Psoas muscle (tissue), 8 donors: ENCODE measurements around the gene HOXD4. TPM values are rescaled to one million over a fixed set of nuclear protein-coding genes. Genes with fewer than 3 reads are reported as not detected.
A peak's percentile ranks its signal among the peaks of the same experiment; 100 is the strongest.

ENCODE experiments used
- ATAC-seq, 4 donors: fragments of 200-7000 bp; cut with Tn5 transposase; one replicate each; pipeline ENCODE4 v1.9.1; 2020; ENCODE audit warnings: moderate library complexity in 3 of 4, mild to moderate bottlenecking in 2 of 4
- DNase-seq, 2 donors: peaks; one replicate each; pipeline ENCODE4 v3.0.0-alpha.2; 2020
- H3K27ac ChIP-seq: fragments of 200-600 bp; one replicate; pipeline ENCODE4 v1.8.0; 2022
- H3K27me3 ChIP-seq, 3 donors: fragments of 200-600 bp in 1 of 3; one replicate each; pipeline versions ENCODE4 v1.6.1 to v1.8.0; 2013 to 2022; ENCODE audit warnings: low read length in 2 of 3, mild to moderate bottlenecking in 2 of 3, moderate library complexity in 1 of 3; ENCODE audit not compliant: insufficient read depth in 3 of 3
- H3K36me3 ChIP-seq, 2 donors: fragments of 200-600 bp in 1 of 2; one replicate each; pipeline versions ENCODE4 v1.6.1 to v1.8.0; 2013 to 2022; ENCODE audit warnings: low read depth in 1 of 2, mild to moderate bottlenecking in 1 of 2, moderate library complexity in 1 of 2; ENCODE audit not compliant: insufficient read depth in 1 of 2
- H3K4me1 ChIP-seq: fragments of 200-600 bp; one replicate; pipeline ENCODE4 v1.8.0; 2022
- H3K4me3 ChIP-seq: fragments of 200-600 bp; one replicate; pipeline ENCODE4 v1.8.0; 2022; ENCODE audit warnings: mild to moderate bottlenecking
- H3K9me3 ChIP-seq: fragments of 200-600 bp; one replicate; pipeline ENCODE4 v1.8.0; 2022
- WGBS, 3 donors: extraction: QIAGEN DNeasy Blood & Tissue Kit; methylation state at CpG; one replicate each; pipeline versions ENCODE4 v1.1.6 to v1.1.7; 2013; 5-methylcytosine and 5-hydroxymethylcytosine counted together
- intact Hi-C, 2 donors: fragments of 100-400 bp; cut with DNase I; formaldehyde crosslinking; loops; one replicate each; pipeline versions ENCODE4 v1.11.0 to v1.14.2; 2022
- polyA plus RNA-seq, 3 donors: library from polyadenylated mRNA; stranded (reverse); fragments of 200-250 nt; gene quantifications; one replicate each; pipeline ENCODE4 v1.2.3, GENCODE V29; 2013
- total RNA-seq, 4 donors: library from RNA; stranded (reverse); fragmentation: NEBNext Ultra II Directional in 2 of 4; extraction: Animal tissue kit (Norgen Biotek cat#: 25700) in 2 of 4; gene quantifications; one replicate each; pipeline versions ENCODE4 v1.2.1 to v1.2.4, GENCODE V29; 2021 to 2023
- TF ChIP-seq, protein P1 (sequence below): fragments of 200-600 bp; IDR thresholded peaks from one replicate; pipeline ENCODE4 v1.8.0; 2022; ENCODE audit warnings: antibody characterized with exemption
- donor health status: healthy with polysubstance abuse.
- donor health status: DM: no; HTN: no; CAD: no; lungs with moderate emphysema.
- donor health status: Bipolar disorder and iron deficiency.
- donor health status: healthy.
- donor health status: DM: yes; HTN: yes; CAD: no.
- donor health status: DM: no; HTN: no; CAD: no.
- donor health status: DM: no; HTN: no; CAD: no.
- donor health status: DM: yes; HTN: yes; CAD: no.

HOXD4 gene
- total and polyA plus RNA-seq, 7 donors = 0.26 to 4.1 (median 1.2) TPM

DNA sequence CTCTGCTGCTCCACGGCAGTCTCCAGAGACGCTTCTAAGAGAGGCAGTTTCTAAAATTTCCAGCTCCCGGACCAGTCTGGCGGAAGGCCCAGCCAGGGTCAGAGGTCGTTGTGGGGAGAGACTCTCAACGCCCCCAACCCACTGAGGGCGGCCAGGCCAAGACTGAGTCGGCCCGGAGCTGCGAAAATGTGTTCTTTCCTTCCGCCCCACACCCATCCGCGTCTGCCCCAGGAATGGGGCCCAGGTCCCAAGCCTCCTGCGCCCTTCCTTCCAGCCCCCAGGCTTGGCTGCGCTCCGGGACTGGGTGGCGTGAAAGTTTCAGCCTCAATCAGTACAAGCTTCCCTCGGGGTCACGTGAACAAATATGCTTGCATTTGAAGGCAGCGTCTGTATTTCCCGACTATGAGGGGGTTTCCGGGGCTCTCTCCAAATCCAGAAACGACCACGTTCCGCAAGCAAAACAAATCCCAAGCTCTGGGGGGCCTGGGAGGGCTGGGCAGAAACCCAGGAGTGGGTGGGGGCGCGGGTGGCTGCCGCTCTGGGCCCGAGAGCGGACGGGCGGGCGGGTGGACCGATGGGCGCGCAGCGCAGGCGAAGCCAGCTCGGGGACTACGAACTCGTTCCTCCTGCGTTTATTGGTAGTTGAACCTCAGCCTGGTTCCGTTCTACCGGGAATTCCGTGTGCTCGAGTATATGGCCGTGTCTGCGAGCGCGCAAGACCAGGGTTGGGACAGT is 9.1 kb downstream of the HOXD4 start:
- no peak overlapping the region for H3K27ac ChIP-seq
- peak in 1 of 4 donors; percentile 17 for ATAC-seq

DNA sequence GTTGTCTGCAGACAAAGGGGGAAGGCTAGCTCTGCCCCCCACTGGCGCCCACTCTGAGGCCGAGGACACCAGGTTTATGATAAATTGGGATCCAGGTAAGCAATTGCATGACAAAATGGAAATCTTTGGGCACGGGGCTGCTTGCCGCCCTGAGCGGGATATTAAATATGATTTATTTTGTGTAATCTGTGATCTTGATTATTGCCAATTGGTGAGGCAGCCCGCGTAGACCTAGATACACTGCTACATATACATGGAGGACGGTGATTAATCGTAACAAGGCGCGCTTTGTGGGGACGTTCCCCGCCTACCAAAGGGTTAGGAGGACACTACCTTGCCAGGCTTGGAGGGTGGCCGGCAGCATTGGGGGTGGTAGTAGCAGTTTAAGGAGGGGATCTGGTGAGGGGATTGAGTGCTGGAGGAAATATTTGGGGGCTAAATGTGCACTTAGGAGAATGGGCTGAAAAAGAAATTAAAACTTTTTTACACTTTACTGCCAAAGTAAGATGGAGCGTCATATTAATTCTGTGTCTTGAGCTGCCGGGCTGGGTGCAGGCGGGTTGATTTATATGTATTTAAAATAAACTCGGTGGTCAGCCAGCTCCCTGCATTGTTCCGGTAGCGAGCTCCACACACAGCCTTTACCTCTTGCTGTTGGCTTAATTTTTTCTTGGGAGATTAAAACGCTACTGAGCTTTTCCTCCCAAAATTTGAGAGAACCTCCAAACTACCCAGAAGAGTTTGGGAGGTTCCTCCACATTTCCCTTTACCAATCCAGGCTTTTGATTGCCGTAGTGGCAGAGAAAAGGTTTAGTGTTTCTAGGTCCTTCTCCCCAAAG is 9.9 kb downstream of the HOXD4 start:
- WGBS, 3 donors = 76 to 83% (median 82%) methylated on average over 22 of the region's 22 CpGs
- ATAC-seq (no peak), DNase-seq (no peak)
- H3K9me3 ChIP-seq = no peaks in the 10 kb centered on the region
- H3K27ac ChIP-seq = no peak overlapping the region
- TF ChIP-seq, protein P1, sequence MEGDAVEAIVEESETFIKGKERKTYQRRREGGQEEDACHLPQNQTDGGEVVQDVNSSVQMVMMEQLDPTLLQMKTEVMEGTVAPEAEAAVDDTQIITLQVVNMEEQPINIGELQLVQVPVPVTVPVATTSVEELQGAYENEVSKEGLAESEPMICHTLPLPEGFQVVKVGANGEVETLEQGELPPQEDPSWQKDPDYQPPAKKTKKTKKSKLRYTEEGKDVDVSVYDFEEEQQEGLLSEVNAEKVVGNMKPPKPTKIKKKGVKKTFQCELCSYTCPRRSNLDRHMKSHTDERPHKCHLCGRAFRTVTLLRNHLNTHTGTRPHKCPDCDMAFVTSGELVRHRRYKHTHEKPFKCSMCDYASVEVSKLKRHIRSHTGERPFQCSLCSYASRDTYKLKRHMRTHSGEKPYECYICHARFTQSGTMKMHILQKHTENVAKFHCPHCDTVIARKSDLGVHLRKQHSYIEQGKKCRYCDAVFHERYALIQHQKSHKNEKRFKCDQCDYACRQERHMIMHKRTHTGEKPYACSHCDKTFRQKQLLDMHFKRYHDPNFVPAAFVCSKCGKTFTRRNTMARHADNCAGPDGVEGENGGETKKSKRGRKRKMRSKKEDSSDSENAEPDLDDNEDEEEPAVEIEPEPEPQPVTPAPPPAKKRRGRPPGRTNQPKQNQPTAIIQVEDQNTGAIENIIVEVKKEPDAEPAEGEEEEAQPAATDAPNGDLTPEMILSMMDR = no peak
- no peak overlapping the region for H3K4me3 ChIP-seq
- H3K36me3 ChIP-seq = no peaks in the 10 kb centered on the region
- H3K4me1 ChIP-seq = no peaks in the 10 kb centered on the region
- peaks cover 0 to 8% (median 7%) of the 10 kb centered on the region in 3 donors for H3K27me3 ChIP-seq
- intact Hi-C loops = no loop called here

More for the DNA sequence above, 9.1 kb downstream of the HOXD4 start:
- no peak for DNase-seq
- peaks cover 0 to 8% (median 7%) of the 10 kb centered on the region in 3 donors for H3K27me3 ChIP-seq
- TF ChIP-seq, protein P1 = no peak
- intact Hi-C loops = no loop called here
- peak overlapping the region; percentile 48 for H3K4me3 ChIP-seq
- no peaks in the 10 kb centered on the region for H3K4me1 ChIP-seq
- peaks cover 0 to 7% of the 10 kb centered on the region in 2 donors for H3K36me3 ChIP-seq
- H3K9me3 ChIP-seq = no peaks in the 10 kb centered on the region
- WGBS, 3 donors = 51 to 62% (median 54%) methylated on average over 48 to 50 of the region's 50 CpGs

DNA sequence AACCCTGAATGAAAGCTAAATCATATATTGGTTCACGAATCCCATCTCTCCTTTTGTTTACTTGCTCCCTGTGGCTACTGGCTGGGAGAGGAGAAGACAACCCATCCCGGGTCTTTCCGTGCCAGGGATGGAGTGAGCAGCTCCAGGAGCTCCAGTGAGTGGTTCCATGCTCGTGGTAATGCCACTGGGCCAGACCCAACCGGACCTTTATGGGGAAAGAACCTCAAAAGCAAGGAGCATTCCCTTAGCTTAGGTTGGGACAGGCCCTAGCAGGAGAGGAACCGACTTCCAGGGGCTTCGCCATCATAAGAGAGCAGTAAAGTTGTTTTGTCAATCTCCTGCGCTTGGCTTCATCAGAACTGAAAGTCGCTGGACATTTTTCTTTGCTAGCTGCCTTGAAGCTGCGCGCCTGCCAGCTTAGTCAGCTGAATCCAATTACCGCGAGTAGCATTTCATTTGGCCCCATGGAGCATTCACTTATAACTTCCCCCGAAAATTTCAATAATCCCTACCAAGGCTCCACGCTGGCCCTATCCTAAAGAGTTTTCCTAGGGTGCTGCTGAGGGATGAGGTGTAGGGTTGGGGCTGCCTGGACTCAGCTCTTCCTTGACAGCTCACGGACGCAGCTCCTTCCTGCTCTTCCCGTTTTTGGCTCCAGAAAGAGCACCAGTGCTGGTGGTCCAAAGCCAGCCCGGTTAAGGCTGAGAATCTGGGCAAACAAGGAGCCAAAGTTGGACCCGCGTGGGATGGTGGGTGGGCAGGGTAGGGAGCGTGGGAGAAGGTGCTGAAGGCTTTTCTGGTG is 10.7 kb downstream of the HOXD4 start:
- H3K36me3 ChIP-seq = no peaks in the 10 kb centered on the region
- WGBS, 3 donors = 24 to 34% (median 28%) methylated on average over 22 of the region's 22 CpGs
- DNase-seq (no peak), ATAC-seq (peak in 2 of 4 donors; percentile 21 to 52)
- H3K4me3 ChIP-seq = no peak overlapping the region
- no peaks in the 10 kb centered on the region for H3K4me1 ChIP-seq
- no peak overlapping the region for H3K27ac ChIP-seq
- TF ChIP-seq, protein P1 = no peak
- no peaks in the 10 kb centered on the region for H3K9me3 ChIP-seq
- intact Hi-C loops = no loop called here
- H3K27me3 ChIP-seq = peaks cover 0 to 8% (median 7%) of the 10 kb centered on the region in 3 donors

GRCh38 chr2:176162911-176163671 is 11.7 kb downstream of the HOXD4 start:
- ATAC-seq (peak in 1 of 4 donors; percentile 21), DNase-seq (no peak)
- no peak overlapping the region for H3K27ac ChIP-seq
- no peaks in the 10 kb centered on the region for H3K4me1 ChIP-seq
- no peak overlapping the region for H3K4me3 ChIP-seq
- TF ChIP-seq, protein P1 = no peak
- H3K9me3 ChIP-seq = no peaks in the 10 kb centered on the region
- WGBS, 3 donors = 44 to 61% (median 52%) methylated on average over 29 of the region's 29 CpGs
- peaks cover 0 to 7% (median 4%) of the 10 kb centered on the region in 3 donors for H3K27me3 ChIP-seq
- intact Hi-C loops = no loop called here
- H3K36me3 ChIP-seq = no peaks in the 10 kb centered on the region
